GM19468 (cell line): Measurements from ENCODE around the gene ITPR3.

Source experiments
- ATAC-seq: cut with Tn5 transposase; IDR thresholded peaks from one replicate; pipeline ENCODE4 v1.9.1; 2021; ENCODE audit warnings: mild to moderate bottlenecking, moderate library complexity, moderate number of reproducible peaks; ENCODE audit not compliant: unreplicated experiment; ENCODE audit errors: extremely low read depth

The ITPR3 gene

DNA sequence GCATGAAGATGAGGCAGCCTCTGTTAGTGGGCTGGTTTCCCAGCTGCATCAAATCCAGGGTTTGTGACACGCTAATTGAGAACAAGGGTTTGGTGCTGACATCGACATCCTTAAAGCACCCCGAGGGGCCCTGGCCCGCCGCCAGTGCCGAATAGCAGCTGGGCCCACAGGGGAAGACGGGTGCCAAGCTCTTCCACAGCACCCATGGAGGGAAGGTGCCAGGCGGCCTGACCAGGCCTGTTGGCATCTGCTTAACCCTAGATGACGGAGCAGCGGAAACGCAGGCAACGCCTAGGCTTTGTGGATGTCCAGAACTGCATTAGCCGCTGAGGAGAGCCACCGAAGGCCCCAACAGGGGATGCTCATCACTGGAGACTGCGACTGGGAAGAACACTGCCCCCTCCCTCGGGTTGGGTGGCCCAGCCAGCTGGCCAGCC, 74.3 kb downstream of the ITPR3 start:
- ATAC-seq: no peak

- ATAC-seq: no peak
Measured at GRCh38 chr6:33696076-33696475, 75.0 kb downstream of the ITPR3 start.

DNA sequence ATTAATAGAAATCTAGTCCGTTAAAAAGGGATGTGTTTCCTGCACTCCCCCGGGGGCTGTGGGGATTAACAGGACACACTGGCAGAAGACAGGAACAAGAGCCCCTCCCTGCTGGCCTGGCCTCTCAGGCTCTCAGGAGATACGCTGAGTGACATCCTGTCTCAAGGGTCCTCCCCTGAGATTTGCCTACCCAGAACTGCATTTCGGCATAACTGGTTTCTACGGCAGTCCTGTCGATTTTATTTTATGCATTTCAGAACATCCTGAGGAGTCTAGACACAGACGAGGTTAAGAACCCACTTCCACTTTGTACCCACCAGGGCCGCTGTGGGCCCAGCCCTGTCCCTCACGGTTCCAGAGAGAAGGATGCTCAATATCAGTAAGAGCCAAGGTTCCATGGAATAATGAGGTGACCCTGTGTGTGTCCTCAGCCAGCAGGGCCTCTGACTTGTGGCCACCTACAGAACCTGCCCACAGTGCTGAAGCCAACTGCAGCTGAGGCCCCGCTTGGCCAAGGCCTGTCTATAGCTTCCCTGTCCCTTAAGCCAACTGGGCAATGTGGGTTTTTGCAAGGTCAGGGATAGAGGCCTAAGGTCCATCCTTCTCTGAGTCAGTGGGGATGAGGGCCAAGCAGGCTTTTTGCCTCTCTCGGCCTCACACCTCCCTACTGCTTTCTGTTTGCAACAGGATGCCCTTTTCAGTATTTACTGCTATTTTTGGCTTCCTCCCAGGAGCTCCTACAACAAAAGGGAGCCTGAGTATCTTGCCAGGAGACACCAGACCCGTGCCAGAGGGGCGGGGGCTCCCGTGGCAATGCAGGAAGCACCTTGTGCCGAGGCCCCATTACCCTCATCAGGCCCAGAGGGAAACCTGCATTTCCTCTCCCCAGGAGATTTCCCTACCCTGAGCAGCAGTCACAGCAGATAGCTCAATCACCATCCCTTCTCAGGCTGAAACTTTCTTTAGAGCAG, 75.7 kb downstream of the ITPR3 start:
- ATAC-seq: no peak

- no peak for ATAC-seq
Measured at GRCh38 chr6:33697845-33698244, 76.7 kb downstream of the ITPR3 start.

GRCh38 chr6:33698494-33698893, 77.4 kb downstream of the ITPR3 start:
- no peak for ATAC-seq

DNA sequence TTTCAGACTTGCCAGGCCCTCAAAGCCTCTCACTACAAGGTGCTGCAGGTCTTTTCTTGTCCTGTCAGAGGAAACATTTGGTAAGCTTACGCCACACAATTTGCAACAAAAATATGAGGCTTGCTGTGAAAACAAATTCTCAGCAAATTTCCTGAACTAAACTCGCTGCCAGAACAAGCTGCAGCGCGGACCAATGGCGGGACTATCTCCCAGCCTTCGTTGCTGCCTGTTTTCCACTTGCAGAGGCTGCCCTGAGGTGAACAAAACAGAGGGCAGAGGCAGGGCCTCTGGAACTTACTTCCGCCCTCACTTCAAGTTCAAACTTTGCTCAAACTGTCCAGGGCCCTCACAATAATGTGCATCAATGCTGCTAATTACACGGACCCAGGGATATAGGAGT, 78.0 kb downstream of the ITPR3 start:
- ATAC-seq: no peak

- no peak for ATAC-seq
Measured at GRCh38 chr6:33699739-33700138, 78.6 kb downstream of the ITPR3 start.

GRCh38 chr6:33700391-33701050, 79.4 kb downstream of the ITPR3 start:
- ATAC-seq: no peak

GRCh38 chr6:33702345-33702977, 81.3 kb downstream of the ITPR3 start:
- ATAC-seq: no peak

GRCh38 chr6:33704215-33705066, 83.3 kb downstream of the ITPR3 start:
- ATAC-seq: no peak

DNA sequence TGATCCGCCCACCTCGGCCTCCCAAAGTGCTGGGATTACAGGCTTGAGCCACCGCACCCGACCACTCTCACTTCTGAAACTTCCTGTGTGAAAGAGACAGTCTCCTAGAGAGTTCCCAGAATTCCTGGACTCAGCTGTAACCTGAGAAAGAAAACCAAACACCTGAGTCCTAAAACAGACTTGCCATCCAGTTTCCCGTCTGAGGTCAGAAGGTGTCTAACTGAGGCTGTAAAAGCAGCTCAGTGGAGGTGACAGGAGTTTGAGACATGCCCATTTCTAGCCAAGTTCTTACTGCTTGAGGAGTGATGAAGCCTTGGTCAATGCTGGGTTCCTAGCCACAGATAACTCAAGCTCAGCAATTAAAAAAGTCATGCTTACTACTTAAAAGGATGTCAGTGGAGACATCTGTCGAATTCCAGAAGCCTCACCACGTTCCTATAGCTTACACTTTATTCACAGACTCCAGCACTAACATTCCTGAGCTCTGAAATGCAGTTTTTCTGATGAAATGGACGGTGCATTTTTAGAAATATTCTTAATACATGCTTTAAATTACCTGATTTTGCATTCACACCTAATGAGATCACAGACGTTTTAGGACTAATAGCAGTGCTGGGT, 84.3 kb downstream of the ITPR3 start:
- ATAC-seq: no peak

DNA sequence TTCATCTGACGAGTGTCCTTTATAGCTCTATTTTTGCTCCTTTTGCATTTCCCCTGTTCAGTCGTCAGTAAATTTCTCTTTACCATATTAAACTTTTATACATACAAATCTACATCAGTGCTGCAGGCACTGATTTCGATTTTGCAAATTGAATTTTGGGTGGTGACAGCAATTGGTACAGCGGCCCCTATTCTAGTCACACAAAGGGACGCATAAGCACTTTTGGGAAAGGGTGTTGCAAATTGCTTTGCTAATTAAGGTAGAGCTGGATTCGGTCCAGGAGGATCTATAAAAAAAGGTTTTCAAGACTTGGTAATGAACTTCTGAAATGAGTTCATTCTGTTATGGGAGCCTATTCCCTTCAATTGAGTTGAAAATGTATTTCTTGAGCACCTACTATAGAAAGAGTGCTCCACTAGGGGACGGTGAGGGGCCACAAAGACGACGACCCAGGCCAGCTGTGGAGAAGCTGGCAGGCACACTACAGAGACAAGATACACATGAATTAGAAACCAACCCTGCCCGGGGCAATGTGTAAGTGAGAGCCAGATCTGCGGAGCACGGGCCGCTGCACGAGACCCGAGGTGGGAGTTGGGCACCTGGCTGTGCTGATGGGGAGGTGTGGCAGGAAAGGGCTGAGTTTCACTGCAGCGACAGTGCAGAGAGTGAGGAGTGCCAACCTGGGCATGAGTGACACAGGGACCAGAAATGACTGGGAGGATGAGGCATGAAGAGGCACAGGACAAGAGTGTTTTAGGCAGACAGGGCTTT, 85.0 kb downstream of the ITPR3 start:
- no peak for ATAC-seq

DNA sequence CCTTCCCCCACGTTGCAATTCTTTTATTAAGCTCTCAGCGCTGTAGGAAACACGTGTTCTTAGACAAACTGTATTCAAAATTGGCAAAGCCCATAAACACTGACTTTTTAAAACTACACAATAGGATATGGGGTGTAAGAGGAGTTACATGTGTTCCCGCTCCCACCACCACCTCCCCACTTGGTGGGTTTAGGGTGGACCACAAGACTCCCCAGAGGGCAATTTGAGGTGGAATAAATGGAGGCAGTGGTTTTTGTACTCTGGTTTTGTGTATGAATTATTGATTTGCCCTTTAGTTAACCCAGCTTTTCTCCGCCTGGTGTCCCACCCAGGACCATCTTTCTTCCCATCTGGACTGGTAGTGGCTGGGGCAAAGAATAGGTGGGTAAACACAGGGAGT, 86.6 kb downstream of the ITPR3 start:
- ATAC-seq: no peak

DNA sequence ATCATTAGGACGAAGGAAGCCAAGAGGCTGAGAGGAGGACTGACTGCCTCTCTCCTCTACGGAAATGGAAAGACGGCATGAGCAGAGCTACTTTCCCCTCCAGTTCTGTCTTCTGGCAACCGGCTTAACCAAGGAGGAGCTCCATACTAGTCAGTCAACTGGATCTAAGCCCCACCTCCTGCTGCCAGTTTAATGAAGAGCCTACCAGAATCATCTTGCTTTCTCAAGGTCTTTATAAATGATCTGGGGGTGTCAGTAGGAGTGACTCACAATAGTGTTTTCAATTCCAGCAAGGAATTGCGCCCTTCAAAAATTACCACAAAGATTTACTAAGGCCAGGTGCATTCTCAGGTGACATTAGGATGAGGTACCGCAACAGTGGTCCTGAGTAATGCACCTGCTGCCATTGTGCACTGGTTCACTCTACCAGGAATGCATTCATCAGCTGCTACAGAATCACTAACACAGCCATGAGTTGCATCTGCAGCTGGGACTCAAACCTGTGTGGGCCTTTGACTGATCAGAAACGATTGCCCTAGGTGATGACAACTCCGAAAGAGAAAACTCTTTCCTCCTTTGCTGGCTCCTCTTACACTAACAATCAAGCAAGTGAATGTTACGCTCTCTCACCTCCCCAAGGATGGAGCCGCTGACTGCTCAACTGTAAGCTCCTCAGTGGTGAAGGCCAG, 87.5 kb downstream of the ITPR3 start:
- no peak for ATAC-seq

DNA sequence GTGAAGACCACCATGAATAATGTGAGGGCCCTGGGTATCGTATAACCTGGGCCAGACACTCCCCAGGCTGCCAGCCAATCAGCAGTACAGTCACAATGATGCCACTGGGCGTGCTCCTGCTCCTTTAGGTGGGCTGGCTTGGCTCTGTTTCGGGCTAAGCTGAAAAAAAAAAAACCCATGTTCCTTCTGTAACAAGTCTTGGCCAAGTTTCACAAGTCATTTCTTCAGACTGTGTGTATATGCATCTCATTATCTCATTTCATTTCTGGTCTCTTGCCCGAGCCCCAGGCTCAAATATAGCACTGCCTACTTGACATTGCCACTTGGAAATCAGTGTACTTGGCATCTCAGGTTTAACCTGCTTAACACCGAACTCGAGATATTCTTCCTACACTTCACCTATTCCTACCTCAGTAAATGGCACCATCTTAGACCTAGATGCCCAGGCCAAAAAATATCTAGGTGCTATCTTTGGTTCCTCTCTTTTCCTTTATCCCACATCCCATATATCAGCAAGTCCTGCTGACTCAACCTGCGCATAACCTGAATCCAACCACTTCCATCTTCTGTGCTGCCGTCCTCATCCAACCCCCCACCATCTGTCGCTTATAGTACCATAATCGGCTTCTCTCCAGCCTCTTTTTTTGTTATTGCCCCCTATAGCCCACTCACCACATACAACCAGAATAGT, 88.6 kb downstream of the ITPR3 start:
- no peak for ATAC-seq

GRCh38 chr6:33710296-33711121, 89.4 kb downstream of the ITPR3 start:
- ATAC-seq: no peak
